HG03135 (cell line): ENCODE data around the gene CBLL1.

Experiments
- ATAC-seq: cut with Tn5 transposase; IDR thresholded peaks from one replicate; pipeline ENCODE4 v1.9.1; 2021; ENCODE audit warnings: mild to moderate bottlenecking, moderate library complexity; ENCODE audit not compliant: unreplicated experiment

The CBLL1 gene

DNA sequence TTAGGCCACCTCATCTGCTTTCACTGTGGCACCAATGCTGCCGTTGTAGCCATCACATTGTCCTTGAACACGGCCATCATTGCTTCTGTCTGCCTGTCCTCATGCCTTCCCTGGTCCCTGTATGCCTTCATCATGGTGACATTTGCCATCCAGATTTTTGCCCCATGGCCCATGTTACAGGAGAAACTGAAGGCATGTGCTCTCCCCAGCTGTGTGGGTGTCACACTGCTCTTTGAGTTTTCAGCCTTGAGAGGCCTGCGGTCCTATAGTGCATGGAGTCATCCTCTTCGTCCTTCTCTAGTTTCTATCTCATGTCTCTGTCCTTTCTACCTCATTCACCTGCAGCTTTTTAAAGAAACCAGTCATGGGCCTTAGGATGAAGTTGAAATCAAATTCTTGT is 65.2 kb downstream of the CBLL1 start:
- no peak for ATAC-seq

DNA sequence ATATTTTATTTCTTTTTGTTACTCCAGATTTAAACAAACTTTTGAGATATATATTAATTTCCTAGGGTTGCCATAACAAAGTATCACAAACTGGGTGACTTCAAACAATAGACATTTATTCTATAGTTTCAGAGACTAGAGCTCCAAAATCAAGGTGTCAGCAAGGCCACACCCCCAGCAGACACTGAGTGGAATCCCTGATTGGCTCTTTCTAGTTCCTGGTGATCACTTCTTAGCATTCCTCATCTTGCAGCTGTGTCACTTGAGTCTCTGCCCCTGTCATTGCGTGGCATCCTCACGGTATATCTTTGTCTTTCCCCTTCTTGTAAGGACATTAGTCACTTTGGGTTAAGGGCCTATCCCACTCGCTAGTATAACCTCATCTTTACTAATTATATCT is 66.7 kb downstream of the CBLL1 start:
- no peak for ATAC-seq
